ENCODE results near the gene ITLN1. TPM values are rescaled to one million over a fixed set of nuclear protein-coding genes. Genes with fewer than 3 reads are reported as not detected.
"Not testable (repeated sequence)": the region's sequence is repeated elsewhere in the genome, so short reads cannot be mapped to it uniquely, and the experiment has no call there.

ITLN1 gene
- total RNA-seq, 1 experiment from 2014 or later, result not detected

DNA sequence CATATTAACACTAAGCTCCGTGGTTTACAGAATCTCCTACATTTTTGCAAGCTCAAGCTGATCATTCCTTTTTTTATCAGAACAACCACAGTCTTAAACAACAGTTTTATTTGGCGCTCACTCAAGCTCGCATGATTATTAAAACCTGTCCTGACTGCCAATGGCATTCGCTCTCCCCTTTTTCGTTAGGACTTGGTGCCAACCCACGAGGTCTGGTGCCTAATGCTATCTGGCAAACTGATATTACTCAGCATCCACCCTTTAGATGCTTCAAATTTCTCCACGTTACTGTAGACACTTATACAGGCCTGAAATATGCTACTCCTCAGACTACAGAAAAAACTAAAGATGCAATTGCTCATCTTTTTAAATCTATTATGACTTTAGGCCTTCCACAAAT lies 23.0 kb upstream of the ITLN1 start:
- DNase-seq, result no peak
- Mint-ChIP-seq H3K36me3 (ENCODE audit: insufficient read depth, unreplicated experiment) (no peaks in the 10 kb centered on the region), H3K9me3 (ENCODE audit: low read depth, unreplicated experiment) (no peaks in the 10 kb centered on the region), H3K4me3 (ENCODE audit: low read depth, unreplicated experiment) (no peak overlapping the region), H3K27ac (ENCODE audit: unreplicated experiment) (no peak overlapping the region), H3K4me1 (ENCODE audit: low read depth, unreplicated experiment) (peaks cover 17% of the 10 kb centered on the region), H3K27me3 (ENCODE audit: unreplicated experiment) (peaks cover 72% of the 10 kb centered on the region)
- no TSS peak for BruUV-seq (replicated peaks)
- intact Hi-C loops (cut with micrococcal nuclease; ENCODE audit: unreplicated experiment), result loop anchor here (10.0 kb wide), 1 partner anchor 73 kb away; no protein-coding TSS in a partner anchor
- TF ChIP-seq, protein P1, sequence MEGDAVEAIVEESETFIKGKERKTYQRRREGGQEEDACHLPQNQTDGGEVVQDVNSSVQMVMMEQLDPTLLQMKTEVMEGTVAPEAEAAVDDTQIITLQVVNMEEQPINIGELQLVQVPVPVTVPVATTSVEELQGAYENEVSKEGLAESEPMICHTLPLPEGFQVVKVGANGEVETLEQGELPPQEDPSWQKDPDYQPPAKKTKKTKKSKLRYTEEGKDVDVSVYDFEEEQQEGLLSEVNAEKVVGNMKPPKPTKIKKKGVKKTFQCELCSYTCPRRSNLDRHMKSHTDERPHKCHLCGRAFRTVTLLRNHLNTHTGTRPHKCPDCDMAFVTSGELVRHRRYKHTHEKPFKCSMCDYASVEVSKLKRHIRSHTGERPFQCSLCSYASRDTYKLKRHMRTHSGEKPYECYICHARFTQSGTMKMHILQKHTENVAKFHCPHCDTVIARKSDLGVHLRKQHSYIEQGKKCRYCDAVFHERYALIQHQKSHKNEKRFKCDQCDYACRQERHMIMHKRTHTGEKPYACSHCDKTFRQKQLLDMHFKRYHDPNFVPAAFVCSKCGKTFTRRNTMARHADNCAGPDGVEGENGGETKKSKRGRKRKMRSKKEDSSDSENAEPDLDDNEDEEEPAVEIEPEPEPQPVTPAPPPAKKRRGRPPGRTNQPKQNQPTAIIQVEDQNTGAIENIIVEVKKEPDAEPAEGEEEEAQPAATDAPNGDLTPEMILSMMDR (IDR thresholded peaks at IDR 0.05; ENCODE audit: unreplicated experiment), result no peak
- CTCF ChIA-PET, result interaction anchor here (0.8 kb wide), 1 partner anchor 233 kb away, joined by 3 read pairs; no protein-coding TSS in a partner anchor

DNA sequence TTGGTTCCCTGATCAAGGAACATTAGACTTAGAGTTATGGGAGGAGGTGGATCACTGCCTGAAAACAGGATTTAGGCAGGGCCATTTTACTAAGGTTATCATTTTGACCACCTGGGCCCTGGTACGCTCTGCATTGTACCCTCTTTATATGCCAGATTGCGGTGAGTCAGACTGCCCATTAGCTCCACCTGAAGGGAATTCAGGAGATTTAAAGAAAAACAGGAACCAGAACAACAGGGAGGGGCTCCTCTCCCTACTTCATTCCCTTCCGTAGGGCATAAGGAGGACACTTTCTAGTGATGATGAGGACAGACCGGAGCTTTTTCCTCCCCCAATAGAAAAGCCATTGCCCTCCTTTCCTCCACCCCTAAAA lies 20.6 kb upstream of the ITLN1 start:
- no peaks in the 10 kb centered on the region for H3K4me1 Mint-ChIP-seq (ENCODE audit: low read depth, unreplicated experiment)
- peaks cover 94% of the 10 kb centered on the region for H3K27me3 Mint-ChIP-seq (ENCODE audit: unreplicated experiment)
- DNase-seq, result no peak
- intact Hi-C loops (cut with micrococcal nuclease; ENCODE audit: unreplicated experiment), result loop anchor here (10.0 kb wide), 1 partner anchor 71 kb away; no protein-coding TSS in a partner anchor
- H3K4me3 Mint-ChIP-seq (ENCODE audit: low read depth, unreplicated experiment), result no peak overlapping the region
- TF ChIP-seq, protein P1 (IDR thresholded peaks at IDR 0.05; ENCODE audit: unreplicated experiment), result no peak
- no peaks in the 10 kb centered on the region for H3K36me3 Mint-ChIP-seq (ENCODE audit: insufficient read depth, unreplicated experiment)
- CTCF ChIA-PET, result no interaction called here
- H3K27ac Mint-ChIP-seq (ENCODE audit: unreplicated experiment), result no peak overlapping the region
- no TSS peak for BruUV-seq (replicated peaks)
- no peaks in the 10 kb centered on the region for H3K9me3 Mint-ChIP-seq (ENCODE audit: low read depth, unreplicated experiment)

DNA sequence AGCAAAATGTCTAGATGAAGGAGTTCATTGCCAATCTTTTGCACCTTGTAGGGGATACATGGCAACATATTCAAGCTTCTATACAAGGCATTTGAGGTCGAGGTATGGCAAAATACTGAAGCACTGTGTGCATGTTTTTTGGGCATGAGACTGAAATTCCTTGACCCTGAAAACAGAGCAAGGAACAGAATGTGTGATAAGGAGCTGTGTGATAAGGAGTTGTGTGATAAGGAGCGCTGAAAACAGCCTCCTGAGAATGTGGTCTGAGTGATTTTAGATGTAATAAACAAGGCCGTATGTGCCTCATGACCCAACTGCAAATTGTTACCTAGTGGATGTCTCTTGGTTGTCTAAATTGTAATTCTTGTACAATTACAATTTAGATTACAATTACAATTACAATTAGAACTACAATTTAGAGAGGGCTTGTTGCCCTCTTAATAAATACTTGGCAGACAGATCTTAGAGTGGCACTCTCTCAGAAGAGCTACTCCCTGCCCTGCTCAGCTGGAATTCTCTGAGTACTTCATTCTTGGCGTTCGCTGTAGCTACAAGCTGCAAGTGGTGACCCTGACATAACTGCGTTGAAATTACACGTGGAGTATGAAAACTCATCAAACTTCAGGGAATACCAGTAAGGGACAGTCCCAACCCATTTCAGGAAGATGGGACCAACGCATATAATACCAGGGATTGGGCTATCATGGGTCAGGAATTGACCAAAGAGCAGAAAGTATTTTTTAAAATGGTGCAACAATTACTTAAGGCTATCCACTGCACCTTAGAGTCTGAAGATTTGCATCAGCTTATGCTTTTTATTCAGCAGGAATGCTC lies 20.0 kb upstream of the ITLN1 start:
- BruUV-seq (replicated peaks), result no TSS peak
- H3K36me3 Mint-ChIP-seq (ENCODE audit: insufficient read depth, unreplicated experiment), result no peaks in the 10 kb centered on the region
- TF ChIP-seq, protein P1 (IDR thresholded peaks at IDR 0.05; ENCODE audit: unreplicated experiment), result no peak
- H3K27ac Mint-ChIP-seq (ENCODE audit: unreplicated experiment), result no peak overlapping the region
- DNase-seq, result no peak
- H3K9me3 Mint-ChIP-seq (ENCODE audit: low read depth, unreplicated experiment), result no peaks in the 10 kb centered on the region
- CTCF ChIA-PET, result interaction anchor here (0.7 kb wide), 1 partner anchor 1880 kb away, joined by 4 read pairs; no protein-coding TSS in a partner anchor
- intact Hi-C loops (cut with micrococcal nuclease; ENCODE audit: unreplicated experiment), result loop anchor here (10.0 kb wide), 1 partner anchor 70 kb away; no protein-coding TSS in a partner anchor
- H3K4me3 Mint-ChIP-seq (ENCODE audit: low read depth, unreplicated experiment), result no peak overlapping the region
- H3K27me3 Mint-ChIP-seq (ENCODE audit: unreplicated experiment), result peaks cover 96% of the 10 kb centered on the region
- H3K4me1 Mint-ChIP-seq (ENCODE audit: low read depth, unreplicated experiment), result no peaks in the 10 kb centered on the region

DNA sequence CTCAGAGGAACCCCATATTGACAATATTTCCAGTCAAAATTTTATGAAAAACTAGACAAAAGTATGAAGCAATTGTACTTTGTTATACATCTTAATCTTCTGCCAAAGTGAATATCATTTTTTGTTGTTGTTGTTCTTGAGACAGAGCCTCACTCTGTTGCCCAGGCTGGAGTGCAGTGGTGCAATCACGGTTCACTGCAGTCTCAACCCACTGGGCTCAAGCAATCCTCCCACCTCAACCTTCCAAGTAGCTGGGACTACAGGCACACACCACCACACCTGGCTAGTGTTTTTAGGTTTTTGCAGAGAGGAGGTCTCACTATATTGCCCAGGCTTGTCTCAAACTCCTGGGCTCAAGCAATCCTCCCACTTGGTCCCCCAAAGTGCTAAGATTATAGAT lies 17.3 kb upstream of the ITLN1 start:
- H3K4me1 Mint-ChIP-seq (ENCODE audit: low read depth, unreplicated experiment); H3K27ac Mint-ChIP-seq (ENCODE audit: unreplicated experiment); DNase-seq; H3K4me3 Mint-ChIP-seq (ENCODE audit: low read depth, unreplicated experiment); BruUV-seq (replicated peaks); CTCF ChIA-PET; H3K9me3 Mint-ChIP-seq (ENCODE audit: low read depth, unreplicated experiment); H3K36me3 Mint-ChIP-seq (ENCODE audit: insufficient read depth, unreplicated experiment): not testable (repeated sequence)
- peaks cover 97% of the 10 kb centered on the region for H3K27me3 Mint-ChIP-seq (ENCODE audit: unreplicated experiment)
- intact Hi-C loops (cut with micrococcal nuclease; ENCODE audit: unreplicated experiment), result loop anchor here (10.0 kb wide), 1 partner anchor 67 kb away; no protein-coding TSS in a partner anchor

DNA sequence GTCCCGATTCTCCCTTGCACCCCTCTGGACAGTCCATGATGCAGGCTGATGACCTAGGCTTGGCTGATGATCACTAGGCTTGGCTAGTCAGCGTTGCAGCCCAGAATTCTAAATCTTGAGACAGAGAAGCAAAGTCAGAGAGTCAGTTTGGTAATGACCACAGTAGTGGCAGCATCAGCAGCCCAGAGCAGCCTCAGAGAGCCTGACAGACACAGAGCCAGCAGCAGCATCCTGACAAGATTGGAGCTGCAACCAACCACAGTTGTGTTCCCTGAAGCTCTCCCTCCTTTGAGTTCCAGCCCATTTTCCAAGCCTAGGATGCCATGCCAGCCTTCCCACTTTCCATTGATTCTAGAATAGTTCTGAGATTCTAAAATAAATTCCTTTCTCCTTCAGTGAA lies 16.8 kb upstream of the ITLN1 start:
- Mint-ChIP-seq H3K27me3 (ENCODE audit: unreplicated experiment) (peaks cover 99% of the 10 kb centered on the region), H3K9me3 (ENCODE audit: low read depth, unreplicated experiment) (no peaks in the 10 kb centered on the region), H3K4me3 (ENCODE audit: low read depth, unreplicated experiment) (no peak overlapping the region), H3K4me1 (ENCODE audit: low read depth, unreplicated experiment) (no peaks in the 10 kb centered on the region), H3K36me3 (ENCODE audit: insufficient read depth, unreplicated experiment) (no peaks in the 10 kb centered on the region), H3K27ac (ENCODE audit: unreplicated experiment) (no peak overlapping the region)
- TF ChIP-seq, protein P1 (IDR thresholded peaks at IDR 0.05; ENCODE audit: unreplicated experiment), result no peak
- intact Hi-C loops (cut with micrococcal nuclease; ENCODE audit: unreplicated experiment), result loop anchor here (10.0 kb wide), 1 partner anchor 67 kb away; no protein-coding TSS in a partner anchor
- CTCF ChIA-PET, result no interaction called here
- no peak for DNase-seq
- BruUV-seq (replicated peaks), result no TSS peak

DNA sequence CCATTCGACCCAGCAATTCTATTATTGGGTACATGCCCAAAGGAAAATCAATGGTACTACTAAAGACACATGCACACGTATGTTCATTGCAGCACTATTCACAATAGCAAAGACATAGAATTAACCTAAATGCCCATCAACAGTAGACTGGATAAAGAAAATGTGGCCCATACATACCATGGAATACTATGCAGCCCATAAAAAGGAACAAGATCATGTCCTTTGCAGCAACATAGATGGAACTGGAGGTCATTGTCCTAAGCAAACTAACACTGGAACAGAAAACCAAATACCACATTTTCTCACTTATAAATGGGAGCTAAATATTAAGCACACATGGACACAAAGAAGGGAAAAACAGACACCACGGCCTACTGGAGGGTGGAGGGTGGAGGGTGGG lies 15.7 kb upstream of the ITLN1 start:
- H3K9me3 Mint-ChIP-seq (ENCODE audit: low read depth, unreplicated experiment); H3K27ac Mint-ChIP-seq (ENCODE audit: unreplicated experiment); BruUV-seq (replicated peaks); CTCF ChIA-PET; H3K4me1 Mint-ChIP-seq (ENCODE audit: low read depth, unreplicated experiment); H3K36me3 Mint-ChIP-seq (ENCODE audit: insufficient read depth, unreplicated experiment); H3K4me3 Mint-ChIP-seq (ENCODE audit: low read depth, unreplicated experiment); DNase-seq: not testable (repeated sequence)
- peaks cover 99% of the 10 kb centered on the region for H3K27me3 Mint-ChIP-seq (ENCODE audit: unreplicated experiment)
- intact Hi-C loops (cut with micrococcal nuclease; ENCODE audit: unreplicated experiment), result loop anchor here (10.0 kb wide), 1 partner anchor 66 kb away; no protein-coding TSS in a partner anchor

Measured in Calu3 (cell line).